Hematopoietic multipotent progenitor cell treated with erythropoietin and hydrocortisone succinate and interleukin-3 and kit ligand, for 4 days (in vitro differentiated cells): ENCODE measurements around the gene TSPAN5.
A peak's percentile ranks its signal among the peaks of the same experiment; 100 is the strongest.
"Not testable (repeated sequence)": the region's sequence is repeated elsewhere in the genome, so short reads cannot be mapped to it uniquely, and the experiment has no call there.

Source experiments
- DNase-seq: peaks from one replicate; pipeline ENCODE4 v3.0.0-alpha.2; 2015

Gene TSPAN5

GRCh38 chr4:98482847-98483806 is 175.3 kb downstream of the TSPAN5 start:
- DNase-seq: no peak

GRCh38 chr4:98482503-98482846 is 175.9 kb downstream of the TSPAN5 start:
- DNase-seq: no peak

DNA sequence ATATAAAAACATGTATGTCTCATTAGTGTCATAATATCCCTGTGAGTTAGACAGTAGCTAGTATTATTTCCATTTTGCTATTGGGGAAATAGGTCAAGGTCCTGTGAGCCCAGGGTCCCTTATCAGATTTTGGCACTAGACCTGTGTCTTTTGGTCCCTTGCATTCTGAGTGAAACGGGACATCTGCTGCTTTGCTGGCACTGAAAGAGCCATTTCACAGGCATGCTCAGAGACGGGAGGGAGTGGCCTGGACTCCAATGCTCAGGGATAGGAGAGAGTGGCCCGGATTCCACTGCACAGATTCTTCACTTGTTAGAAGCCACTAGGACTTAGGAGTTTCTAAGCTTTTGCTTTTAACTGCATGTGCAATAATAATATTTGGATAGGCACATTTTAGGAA is 177.2 kb downstream of the TSPAN5 start:
- DNase-seq: no peak

- DNase-seq: no peak
Measured at GRCh38 chr4:98480535-98480934, 177.9 kb downstream of the TSPAN5 start.

DNA sequence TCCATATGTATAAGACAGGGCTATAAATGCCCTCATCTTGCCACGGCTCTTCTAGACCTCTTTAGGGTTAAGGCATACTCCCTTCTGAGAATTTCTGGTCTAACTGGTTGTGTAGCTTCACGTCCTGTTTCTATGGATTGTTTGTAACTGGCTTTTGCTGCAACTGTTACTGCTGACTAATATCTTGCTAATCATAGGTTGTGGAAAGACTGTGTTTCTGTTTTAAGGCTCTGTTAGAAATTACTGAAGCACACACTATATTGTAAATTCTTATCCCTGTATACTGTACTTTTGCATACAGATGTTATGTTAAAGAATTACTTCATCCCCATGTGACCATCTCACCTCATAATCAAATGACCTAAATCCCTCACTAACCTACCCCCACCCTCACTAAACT is 178.8 kb downstream of the TSPAN5 start:
- DNase-seq: not testable (repeated sequence)

DNA sequence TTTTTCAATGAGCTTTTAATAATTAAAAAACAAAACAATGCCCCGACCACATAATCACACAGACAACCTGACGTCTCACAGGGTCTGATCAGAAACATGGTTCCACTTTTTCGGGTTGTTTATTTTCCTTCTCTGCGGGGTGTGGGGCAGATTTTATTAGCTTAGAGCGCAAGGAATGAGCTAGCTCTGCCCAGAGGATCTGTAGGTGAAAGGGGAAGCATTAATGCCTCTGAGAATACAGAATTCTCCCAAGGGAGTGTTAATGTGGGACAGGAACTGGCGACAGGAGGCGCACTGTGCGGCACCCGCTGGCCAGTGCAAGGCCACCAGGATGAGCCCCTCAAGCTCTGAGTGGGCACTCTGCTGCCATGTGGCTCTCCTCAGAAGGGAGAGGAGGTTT is 181.5 kb downstream of the TSPAN5 start:
- no peak for DNase-seq

DNA sequence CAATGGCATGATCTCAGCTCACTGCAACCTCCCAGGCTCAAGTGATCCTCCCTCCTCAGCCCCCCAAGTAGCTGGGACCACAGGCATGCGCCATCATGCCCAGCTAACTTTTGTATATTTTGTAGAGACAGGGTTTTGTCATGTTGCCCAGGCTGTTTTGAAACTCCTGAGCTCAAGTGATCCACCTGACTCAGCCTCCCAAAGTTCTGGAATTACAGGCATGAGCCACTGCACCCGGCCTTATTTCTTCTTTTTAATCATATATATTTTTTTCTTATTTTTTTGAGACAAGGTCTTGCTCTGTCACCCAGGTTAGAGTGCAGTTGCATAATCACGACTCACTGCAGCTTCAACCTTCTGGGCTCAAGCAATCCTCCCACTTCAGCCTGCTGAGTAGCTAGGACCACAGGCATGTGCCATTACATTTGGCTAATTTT is 184.0 kb downstream of the TSPAN5 start:
- peak; percentile 21 for DNase-seq

- no peak for DNase-seq
Measured at GRCh38 chr4:98473046-98473445, 185.4 kb downstream of the TSPAN5 start.

- DNase-seq: peak; percentile 50
Measured at GRCh38 chr4:98470831-98471230, 187.6 kb downstream of the TSPAN5 start.

DNA sequence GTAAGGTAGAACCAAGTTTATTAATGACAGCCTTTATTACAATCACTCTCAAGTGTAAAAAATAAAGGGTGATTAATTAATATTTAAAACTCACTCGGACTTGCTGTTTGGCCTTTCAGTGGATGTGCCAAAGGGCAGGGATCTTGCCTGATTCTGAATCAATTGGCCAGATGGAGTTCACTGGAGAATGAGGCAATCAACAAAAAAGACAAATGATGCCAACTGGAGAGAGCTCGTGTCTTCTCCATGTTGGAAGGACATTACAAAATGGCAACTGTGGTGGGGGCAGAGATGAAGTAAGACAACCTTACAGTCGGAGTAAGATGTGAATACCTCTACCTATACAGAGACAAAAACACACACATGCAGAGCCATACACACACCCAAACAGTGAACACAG is 188.0 kb downstream of the TSPAN5 start:
- no peak for DNase-seq

- DNase-seq: no peak
Measured at GRCh38 chr4:98469771-98470170, 188.6 kb downstream of the TSPAN5 start.

DNA sequence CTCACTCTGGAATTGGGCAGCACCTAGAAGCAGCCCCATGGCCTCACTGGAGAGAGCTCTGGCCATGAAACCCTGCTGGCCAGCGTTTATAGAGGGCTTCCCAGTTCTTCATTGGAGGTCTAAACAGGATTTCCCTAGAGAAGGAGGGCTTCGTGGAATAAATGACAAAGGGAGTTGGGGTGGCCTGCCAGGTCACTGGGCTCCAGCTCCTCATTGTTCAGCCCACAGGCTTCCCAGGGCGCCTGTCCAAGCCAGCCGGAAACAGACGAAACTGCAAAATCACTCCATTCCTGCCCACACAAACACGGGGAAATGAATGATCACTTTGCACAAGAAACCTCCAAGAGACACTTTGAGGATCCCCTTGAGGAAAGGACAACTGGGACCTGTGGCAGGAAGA is 189.7 kb downstream of the TSPAN5 start:
- DNase-seq: peak; percentile 21

- DNase-seq: peak; percentile 94
Measured at GRCh38 chr4:98467627-98468072, 190.8 kb downstream of the TSPAN5 start.

DNA sequence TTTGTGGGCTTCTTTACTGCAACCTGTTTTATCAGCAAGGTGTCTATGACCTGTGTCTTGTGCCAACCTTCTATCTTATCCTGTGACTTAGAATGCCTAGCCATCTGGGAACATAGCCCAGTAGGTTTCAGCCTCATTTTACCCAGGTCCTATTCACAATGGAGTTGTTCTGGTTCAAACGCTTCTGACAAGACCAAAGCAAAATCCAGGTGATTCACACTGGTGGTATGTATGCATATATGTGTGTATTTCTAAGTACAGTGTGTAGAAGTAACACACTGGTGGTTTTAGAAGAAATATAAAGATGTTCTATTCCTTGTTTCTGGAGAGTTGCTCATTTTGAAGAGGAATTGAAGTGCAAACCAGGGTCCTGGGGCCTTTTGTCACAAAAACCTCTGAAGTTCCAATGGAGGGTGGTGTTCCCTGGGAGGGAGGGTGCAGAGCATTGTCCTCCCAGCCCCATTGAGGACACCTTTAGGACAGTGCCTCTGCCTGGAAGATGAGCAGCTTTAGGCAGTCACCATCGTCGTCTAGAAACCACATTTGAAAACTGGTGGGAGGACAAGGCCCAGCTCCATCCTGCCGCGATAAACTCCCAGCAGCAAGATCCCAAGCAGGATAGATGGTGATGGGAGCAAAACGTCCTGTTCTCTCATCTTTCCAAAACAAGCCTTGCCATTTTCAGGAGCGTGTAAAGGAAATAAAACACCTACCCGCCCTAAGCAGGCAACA is 191.4 kb downstream of the TSPAN5 start:
- no peak for DNase-seq

- no peak for DNase-seq
Measured at GRCh38 chr4:98462487-98462886, 195.9 kb downstream of the TSPAN5 start.

DNA sequence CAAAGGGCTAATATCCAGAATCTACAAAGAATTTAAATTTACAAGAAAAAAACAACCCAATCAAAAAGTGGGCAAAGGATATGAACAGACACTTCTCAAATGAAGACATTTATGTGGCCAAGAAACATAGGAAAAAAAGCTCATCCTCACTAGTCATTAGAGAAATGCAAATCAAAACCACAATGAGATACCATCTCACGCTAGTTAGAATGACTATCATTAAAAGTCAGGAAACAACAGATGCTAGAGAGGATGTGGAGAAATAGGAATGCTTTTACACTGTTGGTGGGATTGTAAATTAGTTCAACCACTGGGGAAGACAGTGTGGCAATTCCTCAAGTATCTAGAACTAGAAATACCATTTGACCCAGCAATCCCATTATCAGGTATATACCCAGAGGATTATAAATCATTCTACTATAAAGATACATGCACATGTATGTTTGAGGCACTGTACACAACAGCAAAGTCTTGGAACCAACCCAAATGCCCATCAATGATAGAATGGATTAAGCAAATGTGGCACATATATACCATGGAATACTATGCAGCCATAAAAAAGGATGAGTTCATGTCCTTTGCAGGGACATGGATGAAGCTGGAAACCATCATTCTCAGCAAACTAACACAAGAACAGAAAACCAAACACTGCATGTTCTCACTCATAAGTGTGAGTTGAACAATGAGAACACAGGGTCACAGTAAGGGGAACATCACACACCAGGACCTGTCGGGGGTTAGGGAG is 197.1 kb downstream of the TSPAN5 start:
- DNase-seq: not testable (repeated sequence)

DNA sequence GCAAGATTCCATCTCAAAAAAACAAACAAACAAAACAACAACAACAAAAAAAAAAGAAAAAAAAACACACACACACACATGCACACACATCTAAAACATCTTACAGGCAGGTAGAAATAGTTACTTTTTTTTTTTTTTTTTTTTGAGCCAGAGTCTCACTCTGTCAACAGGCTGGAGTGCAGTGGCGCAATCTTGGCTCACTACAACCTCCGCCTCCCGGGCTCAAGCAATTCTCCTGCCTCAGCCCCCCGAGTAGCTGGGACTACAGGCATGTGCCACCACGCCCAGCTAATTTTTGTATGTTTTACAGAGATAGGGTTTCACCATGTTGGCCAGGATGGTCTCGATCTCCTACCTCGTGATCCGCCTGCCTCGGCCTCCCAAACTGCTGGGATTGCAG is 201.0 kb downstream of the TSPAN5 start:
- not testable (repeated sequence) for DNase-seq

GRCh38 chr4:98452091-98452490 is 206.3 kb downstream of the TSPAN5 start:
- DNase-seq: no peak

DNA sequence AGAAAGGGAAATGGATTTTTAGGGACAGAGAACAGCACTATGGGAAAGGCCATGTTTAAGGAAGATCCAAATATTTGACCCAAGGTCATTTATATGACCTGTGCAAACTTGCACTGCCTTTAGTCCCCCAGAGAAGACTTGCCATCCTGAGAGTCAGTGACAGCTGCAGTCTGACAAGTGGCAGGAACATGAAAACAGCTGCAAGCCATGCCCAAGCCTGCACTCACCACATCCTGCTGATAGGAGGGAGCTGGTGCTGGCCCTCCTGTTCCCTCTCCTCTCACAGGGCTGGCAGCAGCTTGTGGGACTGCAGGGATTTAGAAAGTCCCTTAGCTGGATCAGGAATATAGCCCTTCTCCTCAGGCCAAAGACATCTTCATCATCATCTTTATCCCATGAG is 209.5 kb downstream of the TSPAN5 start:
- DNase-seq: peak; percentile 91

GRCh38 chr4:98447648-98448047 is 210.8 kb downstream of the TSPAN5 start:
- DNase-seq: peak; percentile 52

DNA sequence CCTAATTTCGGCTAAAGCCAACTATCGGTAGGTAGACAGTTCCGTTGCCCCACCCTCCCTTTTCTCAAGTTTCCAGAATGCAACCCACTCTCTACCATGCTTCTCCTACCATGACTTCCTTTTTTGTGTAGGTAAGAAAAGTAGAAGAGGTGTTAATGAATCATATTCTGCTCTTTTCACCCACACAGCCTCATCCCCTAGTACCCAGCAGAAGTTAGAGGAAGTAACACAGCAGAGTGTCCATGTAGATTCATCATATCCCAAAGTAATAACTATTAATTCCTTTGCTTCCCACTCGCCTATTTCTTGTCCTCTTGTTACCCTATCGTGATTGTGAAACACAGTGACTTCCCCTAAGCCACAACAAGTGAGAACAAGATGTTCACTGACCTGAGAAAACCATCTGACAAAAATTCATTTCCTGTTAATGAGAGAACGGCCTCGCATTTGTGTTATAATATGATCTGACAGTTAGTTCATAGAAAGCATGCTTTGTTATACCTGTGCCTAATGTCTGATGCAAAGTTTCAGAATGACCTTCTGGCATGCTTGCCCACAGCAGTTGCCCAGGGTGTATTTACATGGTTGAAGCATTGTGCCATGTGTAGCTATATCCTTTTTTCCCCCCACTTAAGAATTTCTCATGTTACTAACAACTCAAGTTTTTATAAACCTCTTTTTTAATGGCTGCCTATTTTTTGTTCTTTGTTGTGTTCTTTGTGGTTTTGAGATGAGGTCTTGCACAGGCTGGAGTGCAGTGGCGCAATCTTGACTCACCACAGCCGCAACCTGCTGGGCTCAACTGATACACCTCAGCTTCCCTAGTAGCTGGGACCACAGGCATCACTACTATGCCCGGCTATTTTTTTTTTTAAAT is 211.7 kb downstream of the TSPAN5 start:
- DNase-seq: peak; percentile 96

- no peak for DNase-seq
Measured at GRCh38 chr4:98444371-98444770, 214.0 kb downstream of the TSPAN5 start.
